ENCODE measurements around the gene PPP3CA. TPM values are rescaled to one million over a fixed set of nuclear protein-coding genes. Genes with fewer than 3 reads are reported as not detected.

The PPP3CA gene
- total and polyA plus RNA-seq, 9 donors = 19.4 to 47.9 (median 37.9) TPM

- no peak for TF ChIP-seq CTCF (IDR thresholded peaks at IDR 0.05)
- no peak overlapping the region for H3K27ac ChIP-seq
- DNase-seq = no peak
- no peaks in the 10 kb centered on the region for H3K36me3 ChIP-seq
- H3K27me3 ChIP-seq = no peaks in the 10 kb centered on the region
- peaks cover 1% of the 10 kb centered on the region for H3K4me1 ChIP-seq (ENCODE audit: insufficient read depth)
- no peak overlapping the region for H3K4me3 ChIP-seq
- intact Hi-C loops (cut with DNase I) = no loop called here
- 62 to 74% (median 71%) methylated on average over 3 of the region's 3 CpGs for WGBS, 3 donors
- no peaks in the 10 kb centered on the region for H3K9me3 ChIP-seq
Observed at GRCh38 chr4:101014417-101014816, 332.9 kb downstream of the PPP3CA start.

- TF ChIP-seq EP300 (IDR thresholded peaks at IDR 0.05) (no peak), POLR2A (IDR thresholded peaks at IDR 0.05) (no peak), CTCF (IDR thresholded peaks at IDR 0.05) (no peak)
- Histone ChIP-seq H3K4me1 (ENCODE audit: insufficient read depth) (peaks cover 1% of the 10 kb centered on the region), H3K9me3 (no peaks in the 10 kb centered on the region), H3K36me3 (no peaks in the 10 kb centered on the region), H3K27me3 (no peaks in the 10 kb centered on the region), H3K4me3 (no peak overlapping the region), H3K27ac (no peak overlapping the region)
- intact Hi-C loops (cut with DNase I) = no loop called here
- WGBS, 3 donors = 91 to 100% (median 93%) methylated on average over 1 of the region's 1 CpG
- no peak for DNase-seq
Observed at GRCh38 chr4:101010987-101011386, 336.3 kb downstream of the PPP3CA start.

GRCh38 chr4:101009471-101009870 lies 337.9 kb downstream of the PPP3CA start:
- H3K4me3 ChIP-seq = no peak overlapping the region
- no peaks in the 10 kb centered on the region for H3K9me3 ChIP-seq
- peaks cover 1% of the 10 kb centered on the region for H3K4me1 ChIP-seq (ENCODE audit: insufficient read depth)
- DNase-seq = no peak
- TF ChIP-seq POLR2A (IDR thresholded peaks at IDR 0.05) (no peak), CTCF (IDR thresholded peaks at IDR 0.05) (no peak), EP300 (IDR thresholded peaks at IDR 0.05) (no peak)
- WGBS, 3 donors = 78 to 83% (median 79%) methylated on average over 2 of the region's 2 CpGs
- no peaks in the 10 kb centered on the region for H3K27me3 ChIP-seq
- H3K36me3 ChIP-seq = no peaks in the 10 kb centered on the region
- intact Hi-C loops (cut with DNase I) = no loop called here
- H3K27ac ChIP-seq = no peak overlapping the region

GRCh38 chr4:101008503-101008902 lies 338.8 kb downstream of the PPP3CA start:
- intact Hi-C loops (cut with DNase I) = no loop called here
- H3K36me3 ChIP-seq = no peaks in the 10 kb centered on the region
- no peaks in the 10 kb centered on the region for H3K9me3 ChIP-seq
- WGBS, 3 donors = 88 to 94% (median 92%) methylated on average over 3 of the region's 3 CpGs
- H3K4me1 ChIP-seq (ENCODE audit: insufficient read depth) = peaks cover 1% of the 10 kb centered on the region
- DNase-seq = no peak
- H3K4me3 ChIP-seq = no peak overlapping the region
- TF ChIP-seq CTCF (IDR thresholded peaks at IDR 0.05) (no peak), POLR2A (IDR thresholded peaks at IDR 0.05) (no peak), EP300 (IDR thresholded peaks at IDR 0.05) (no peak)
- H3K27me3 ChIP-seq = no peaks in the 10 kb centered on the region
- H3K27ac ChIP-seq = no peak overlapping the region

- Histone ChIP-seq H3K9me3 (no peaks in the 10 kb centered on the region), H3K4me3 (no peak overlapping the region), H3K27ac (no peak overlapping the region), H3K36me3 (no peaks in the 10 kb centered on the region), H3K4me1 (ENCODE audit: insufficient read depth) (peaks cover 1% of the 10 kb centered on the region), H3K27me3 (no peaks in the 10 kb centered on the region)
- intact Hi-C loops (cut with DNase I) = no loop called here
- no peak for TF ChIP-seq POLR2A (IDR thresholded peaks at IDR 0.05)
- TF ChIP-seq CTCF (IDR thresholded peaks at IDR 0.05) = no peak
- TF ChIP-seq EP300 (IDR thresholded peaks at IDR 0.05) = no peak
- no peak for DNase-seq
- WGBS, 3 donors = 96 to 100% (median 100%) methylated on average over 2 of the region's 2 CpGs
Observed at GRCh38 chr4:101005659-101006058, 341.7 kb downstream of the PPP3CA start.
